Mesenchymal stem cell (in vitro differentiated cells and primary cell): Measurements from ENCODE around the gene TEX12.
A peak's percentile ranks its signal among the peaks of the same experiment; 100 is the strongest.

Source experiments
- DNase-seq: peaks from one replicate; pipeline ENCODE4 v3.0.0-alpha.2; 2013
- H2AFZ ChIP-seq: one replicate; pipeline ENCODE4 v1.6.1; 2013; ENCODE audit warnings: low read depth, mild to moderate bottlenecking, control low read depth, inconsistent platforms, low read length, moderate library complexity
- H2AK5ac ChIP-seq: 2 replicates; pipeline ENCODE4 v1.6.1; 2013; ENCODE audit warnings: low read length, moderate library complexity, mild to moderate bottlenecking, inconsistent platforms; ENCODE audit not compliant: severe bottlenecking
- H2BK120ac ChIP-seq: one replicate; pipeline ENCODE4 v1.6.1; 2013; ENCODE audit warnings: low read depth, mild to moderate bottlenecking, inconsistent platforms, low read length, moderate library complexity
- H2BK12ac ChIP-seq, 2 experiments: one replicate each; pipeline ENCODE4 v1.6.1; 2013; ENCODE audit warnings: inconsistent platforms in 2 of 2, low read length in 2 of 2, mild to moderate bottlenecking in 2 of 2, moderate library complexity in 2 of 2, control low read depth in 1 of 2
- H2BK15ac ChIP-seq: one replicate; pipeline ENCODE4 v1.6.1; 2013; ENCODE audit warnings: mild to moderate bottlenecking, low read depth, inconsistent platforms; ENCODE audit not compliant: poor library complexity, severe bottlenecking
- H2BK5ac ChIP-seq: 2 replicates; pipeline ENCODE4 v1.6.1; 2013; ENCODE audit warnings: low read depth, mild to moderate bottlenecking, low read length, control low read depth, inconsistent platforms; ENCODE audit not compliant: poor library complexity, severe bottlenecking
- H3K14ac ChIP-seq, 2 experiments: one replicate each; pipeline ENCODE4 v1.6.1; 2013; ENCODE audit warnings: inconsistent platforms in 2 of 2, low read length in 2 of 2, control low read depth in 1 of 2, mild to moderate bottlenecking in 1 of 2, moderate library complexity in 1 of 2
- H3K18ac ChIP-seq, 2 experiments: one replicate each; pipeline ENCODE4 v1.6.1; 2013; ENCODE audit warnings: inconsistent platforms in 2 of 2, low read length in 2 of 2, control low read depth in 1 of 2, low read depth in 1 of 2, mild to moderate bottlenecking in 1 of 2
- H3K23ac ChIP-seq, 2 experiments: one replicate each; pipeline ENCODE4 v1.6.1; 2013; ENCODE audit warnings: inconsistent platforms in 2 of 2, low read length in 2 of 2, mild to moderate bottlenecking in 2 of 2, moderate library complexity in 2 of 2, control low read depth in 1 of 2
- H3K27ac ChIP-seq: 2 replicates; pipeline ENCODE4 v1.5.1; 2013; ENCODE audit warnings: mild to moderate bottlenecking, moderate library complexity, low read length, control low read depth, inconsistent platforms; ENCODE audit not compliant: poor library complexity, severe bottlenecking
- H3K27me3 ChIP-seq, 2 experiments: 2 replicates each; pipeline versions ENCODE4 v1.6.1 to v1.7.0; 2013; ENCODE audit warnings: low read length in 2 of 2, mild to moderate bottlenecking in 2 of 2, moderate library complexity in 2 of 2, control low read depth in 1 of 2, inconsistent platforms in 1 of 2; ENCODE audit not compliant: control insufficient read depth in 1 of 2, insufficient read depth in 1 of 2
- H3K36me3 ChIP-seq, 2 experiments: 2 replicates each; pipeline versions ENCODE4 v1.6.1 to v1.7.0; 2013; ENCODE audit warnings: low read length in 2 of 2, control low read depth in 1 of 2, inconsistent platforms in 1 of 2, low read depth in 1 of 2, mild to moderate bottlenecking in 1 of 2; ENCODE audit not compliant: insufficient read depth in 2 of 2, control insufficient read depth in 1 of 2
- H3K4ac ChIP-seq, 2 experiments: one replicate each; pipeline ENCODE4 v1.6.1; 2013; ENCODE audit warnings: inconsistent platforms in 2 of 2, low read length in 2 of 2, mild to moderate bottlenecking in 2 of 2, moderate library complexity in 2 of 2, control low read depth in 1 of 2, low read depth in 1 of 2
- H3K4me1 ChIP-seq: 2 replicates; pipeline ENCODE4 v1.6.1; 2013; ENCODE audit warnings: low read depth, low read length, control low read depth; ENCODE audit not compliant: control insufficient read depth, insufficient read depth
- H3K4me2 ChIP-seq: 2 replicates; pipeline ENCODE4 v1.6.1; 2013; ENCODE audit warnings: low read length, mild to moderate bottlenecking, inconsistent platforms; ENCODE audit not compliant: poor library complexity, severe bottlenecking
- H3K4me3 ChIP-seq, 2 experiments: 2 replicates each; pipeline versions ENCODE4 v1.5.1 to v1.7.0; 2013; ENCODE audit warnings: low read length in 2 of 2, mild to moderate bottlenecking in 2 of 2, control low read depth in 1 of 2, low read depth in 1 of 2; ENCODE audit not compliant: insufficient read depth in 1 of 2
- H3K79me1 ChIP-seq: replicated peaks from 2 replicates; pipeline ENCODE4 v1.6.1; 2013; ENCODE audit warnings: mild to moderate bottlenecking, control low read depth, low read length, inconsistent platforms; ENCODE audit not compliant: poor library complexity, severe bottlenecking
- H3K9ac ChIP-seq: 2 replicates; pipeline ENCODE4 v1.7.0; 2013; ENCODE audit warnings: mild to moderate bottlenecking, low read length, moderate library complexity
- H3K9me3 ChIP-seq: 2 replicates; pipeline ENCODE4 v1.7.0; 2013; ENCODE audit warnings: mild to moderate bottlenecking, low read length; ENCODE audit not compliant: control insufficient read depth
- H4K8ac ChIP-seq: one replicate; pipeline ENCODE4 v1.6.1; 2013; ENCODE audit warnings: inconsistent platforms, mild to moderate bottlenecking, low read length, moderate library complexity
- H4K91ac ChIP-seq: one replicate; pipeline ENCODE4 v1.6.1; 2013; ENCODE audit warnings: mild to moderate bottlenecking, low read length, inconsistent platforms
- whole genome bisulfite sequencing: methylation state at CpG from one replicate; pipeline ENCODE4 v1.1.7; 2013; ENCODE audit warnings: mixed read lengths; 5-methylcytosine and 5-hydroxymethylcytosine counted together

Gene TEX12

GRCh38 chr11:112213753-112214152 is 46.6 kb downstream of the TEX12 start:
- Histone ChIP-seq H2BK15ac (no peak overlapping the region), H3K27ac (no peak overlapping the region), H2BK120ac (no peak overlapping the region), H3K79me1 (no peaks in the 10 kb centered on the region), H3K27me3 (no peaks in the 10 kb centered on the region), H3K9ac (no peak overlapping the region), H3K18ac (peak overlapping the region in 1 of 2 experiments; percentile 24), H2AK5ac (no peak overlapping the region), H3K14ac (no peak overlapping the region), H3K4me3 (no peak overlapping the region), H3K36me3 (no peaks in the 10 kb centered on the region), H2BK12ac (no peak overlapping the region), H2AFZ (no peak overlapping the region), H2BK5ac (no peak overlapping the region), H3K23ac (no peak overlapping the region), H3K4me1 (no peaks in the 10 kb centered on the region), H4K8ac (no peak overlapping the region), H3K9me3 (no peaks in the 10 kb centered on the region), H4K91ac (no peak overlapping the region), H3K4ac (no peak overlapping the region), H3K4me2 (no peak overlapping the region)
- WGBS, result 82% methylated on average over 3 of the region's 4 CpGs
- no peak for DNase-seq

- H3K4ac ChIP-seq, result peak overlapping the region; percentile 40 to 91
- no peak overlapping the region for H3K4me2 ChIP-seq
- no peak overlapping the region for H3K4me3 ChIP-seq
- H3K9me3 ChIP-seq, result no peaks in the 10 kb centered on the region
- 90% methylated on average over 2 of the region's 6 CpGs for WGBS
- H4K8ac ChIP-seq, result peak overlapping the region; percentile 45
- H3K27me3 ChIP-seq, result no peaks in the 10 kb centered on the region
- no peak for DNase-seq
- no peak overlapping the region for H2AFZ ChIP-seq
- peak overlapping the region; percentile 49 to 92 for H2BK12ac ChIP-seq
- no peak overlapping the region for H2BK5ac ChIP-seq
- H2AK5ac ChIP-seq, result no peak overlapping the region
- no peaks in the 10 kb centered on the region for H3K4me1 ChIP-seq
- H3K36me3 ChIP-seq, result no peaks in the 10 kb centered on the region
- H3K79me1 ChIP-seq, result no peaks in the 10 kb centered on the region
- peak overlapping the region; percentile 94 for H4K91ac ChIP-seq
- H3K18ac ChIP-seq, result peak overlapping the region; percentile 74 to 86
- no peak overlapping the region for H2BK15ac ChIP-seq
- no peak overlapping the region for H3K27ac ChIP-seq
- peak overlapping the region; percentile 91 for H2BK120ac ChIP-seq
- no peak overlapping the region for H3K9ac ChIP-seq
- H3K23ac ChIP-seq, result no peak overlapping the region
- H3K14ac ChIP-seq, result peak overlapping the region in 1 of 2 experiments; percentile 9
Observed at GRCh38 chr11:112215621-112216020, 48.4 kb downstream of the TEX12 start.

GRCh38 chr11:112216561-112217105 is 49.5 kb downstream of the TEX12 start:
- Histone ChIP-seq H2BK120ac (no peak overlapping the region), H3K9me3 (no peaks in the 10 kb centered on the region), H3K4ac (peak overlapping the region; percentile 24 to 35), H2AFZ (no peak overlapping the region), H3K27me3 (no peaks in the 10 kb centered on the region), H3K9ac (no peak overlapping the region), H3K4me3 (no peak overlapping the region), H3K18ac (no peak overlapping the region), H2BK5ac (no peak overlapping the region), H4K8ac (no peak overlapping the region), H3K27ac (no peak overlapping the region), H4K91ac (no peak overlapping the region), H3K14ac (no peak overlapping the region), H3K4me1 (no peaks in the 10 kb centered on the region), H2AK5ac (no peak overlapping the region), H3K79me1 (no peaks in the 10 kb centered on the region), H3K4me2 (no peak overlapping the region), H3K23ac (no peak overlapping the region), H3K36me3 (no peaks in the 10 kb centered on the region), H2BK12ac (peak overlapping the region; percentile 68 to 69), H2BK15ac (no peak overlapping the region)
- WGBS, result 95% methylated on average over 1 of the region's 1 CpG
- peak; percentile 53 for DNase-seq

- H4K8ac ChIP-seq, result no peak overlapping the region
- no peak overlapping the region for H2BK15ac ChIP-seq
- H3K27me3 ChIP-seq, result no peaks in the 10 kb centered on the region
- no peak overlapping the region for H2BK5ac ChIP-seq
- WGBS, result 27% methylated on average over 6 of the region's 7 CpGs
- no peak overlapping the region for H3K4ac ChIP-seq
- H3K9me3 ChIP-seq, result no peaks in the 10 kb centered on the region
- no peak overlapping the region for H3K23ac ChIP-seq
- DNase-seq, result peak; percentile 81
- H2BK120ac ChIP-seq, result no peak overlapping the region
- H3K27ac ChIP-seq, result no peak overlapping the region
- no peak overlapping the region for H2BK12ac ChIP-seq
- no peak overlapping the region for H3K18ac ChIP-seq
- H3K36me3 ChIP-seq, result no peaks in the 10 kb centered on the region
- H3K4me1 ChIP-seq, result no peaks in the 10 kb centered on the region
- no peak overlapping the region for H3K4me2 ChIP-seq
- no peak overlapping the region for H3K9ac ChIP-seq
- H2AK5ac ChIP-seq, result no peak overlapping the region
- H3K14ac ChIP-seq, result no peak overlapping the region
- H3K79me1 ChIP-seq, result no peaks in the 10 kb centered on the region
- H3K4me3 ChIP-seq, result no peak overlapping the region
- H4K91ac ChIP-seq, result no peak overlapping the region
- no peak overlapping the region for H2AFZ ChIP-seq
Observed at GRCh38 chr11:112219476-112220232, 52.5 kb downstream of the TEX12 start.
